NT2/D1 (cell line): ENCODE data around the gene LTB4R2.

ENCODE experiments used
- SUZ12 ChIP-seq: IDR thresholded peaks from 2 replicates; pipeline ENCODE4 v1.6.1; 2011; ENCODE audit not compliant: insufficient read length, insufficient read depth; ENCODE audit errors: extremely low read depth
- YY1 ChIP-seq: IDR thresholded peaks from 2 replicates; pipeline ENCODE4 v1.6.1; 2011; ENCODE audit not compliant: insufficient read length, insufficient read depth
- ZNF274 ChIP-seq: IDR thresholded peaks from 2 replicates; pipeline ENCODE4 v1.6.1; 2011; ENCODE audit warnings: mild to moderate bottlenecking, low read depth, low read length

- no peak for TF ChIP-seq ZNF274
- no peak for TF ChIP-seq YY1
- TF ChIP-seq SUZ12, result no peak
These were observed 15.1 kb downstream of the LTB4R2 start for GRCh38 chr14:24325041-24325530.
